ENCODE results near the gene GAR1.

DNA sequence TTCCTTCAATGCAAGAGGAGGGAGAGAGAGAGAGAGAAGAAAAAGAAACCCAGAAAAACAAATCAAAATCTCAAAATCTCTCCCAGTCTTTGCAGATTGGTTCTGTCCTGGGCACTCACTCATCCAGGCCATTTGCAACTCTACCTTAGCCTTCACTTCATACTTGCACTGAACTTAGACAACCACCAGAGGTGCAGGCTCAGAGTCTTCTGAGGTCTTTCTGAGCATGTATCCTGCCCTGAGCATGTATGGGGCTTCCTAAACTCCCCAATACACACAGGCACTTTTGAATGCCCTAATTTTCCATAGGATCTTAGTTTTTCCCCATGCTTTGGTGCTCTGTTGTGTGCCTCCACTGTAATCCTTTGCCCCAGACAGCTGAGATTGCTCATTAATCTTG lies 16.7 kb upstream of the GAR1 start:
- TF ChIP-seq, protein P1, sequence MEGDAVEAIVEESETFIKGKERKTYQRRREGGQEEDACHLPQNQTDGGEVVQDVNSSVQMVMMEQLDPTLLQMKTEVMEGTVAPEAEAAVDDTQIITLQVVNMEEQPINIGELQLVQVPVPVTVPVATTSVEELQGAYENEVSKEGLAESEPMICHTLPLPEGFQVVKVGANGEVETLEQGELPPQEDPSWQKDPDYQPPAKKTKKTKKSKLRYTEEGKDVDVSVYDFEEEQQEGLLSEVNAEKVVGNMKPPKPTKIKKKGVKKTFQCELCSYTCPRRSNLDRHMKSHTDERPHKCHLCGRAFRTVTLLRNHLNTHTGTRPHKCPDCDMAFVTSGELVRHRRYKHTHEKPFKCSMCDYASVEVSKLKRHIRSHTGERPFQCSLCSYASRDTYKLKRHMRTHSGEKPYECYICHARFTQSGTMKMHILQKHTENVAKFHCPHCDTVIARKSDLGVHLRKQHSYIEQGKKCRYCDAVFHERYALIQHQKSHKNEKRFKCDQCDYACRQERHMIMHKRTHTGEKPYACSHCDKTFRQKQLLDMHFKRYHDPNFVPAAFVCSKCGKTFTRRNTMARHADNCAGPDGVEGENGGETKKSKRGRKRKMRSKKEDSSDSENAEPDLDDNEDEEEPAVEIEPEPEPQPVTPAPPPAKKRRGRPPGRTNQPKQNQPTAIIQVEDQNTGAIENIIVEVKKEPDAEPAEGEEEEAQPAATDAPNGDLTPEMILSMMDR (IDR thresholded peaks at IDR 0.05), result no peak
- no peak for TF ChIP-seq POLR2A (IDR thresholded peaks at IDR 0.05)

Data from sigmoid colon (tissue), 3 donors.